ENCODE data around the gene RASGRP1. TPM values are rescaled to one million over a fixed set of nuclear protein-coding genes. Genes with fewer than 3 reads are reported as not detected.

RASGRP1 gene
- total RNA-seq, 2 experiments from 2014 or later, result 66.6 to 69.7 TPM

DNA sequence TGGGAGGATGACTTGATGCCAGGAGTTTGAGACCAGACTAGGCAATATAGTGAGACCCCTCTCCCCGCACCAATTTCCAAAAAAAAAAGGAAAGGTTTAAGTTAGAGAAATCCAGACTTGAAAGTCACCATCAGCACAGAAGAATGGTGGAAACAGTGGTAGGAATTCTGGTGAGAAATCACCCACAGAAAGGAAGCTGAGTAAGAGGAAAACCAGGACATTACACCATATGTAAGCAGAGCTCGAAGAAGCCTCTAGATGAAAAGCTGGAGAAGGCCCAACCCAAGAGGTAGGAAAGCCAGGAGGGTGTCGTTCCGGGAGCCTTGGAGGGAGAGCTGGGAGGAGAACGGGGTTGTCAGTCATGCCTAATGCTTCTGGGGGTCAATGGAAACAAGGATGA, 40.5 kb downstream of the RASGRP1 start:
- Mint-ChIP-seq H3K36me3 (ENCODE audit: low read depth) (peaks cover 88% of the 10 kb centered on the region), H3K27me3 (no peaks in the 10 kb centered on the region), H3K4me3 (no peak overlapping the region), H3K27ac (peak overlapping the region; percentile 80), H3K4me1 (ENCODE audit: low read depth) (peaks cover 77% of the 10 kb centered on the region), H3K9me3 (no peaks in the 10 kb centered on the region)
- H3K4me3 ChIP-seq (ENCODE audit: low read length), result no peak overlapping the region
- no peak overlapping the region for H3K27ac ChIP-seq (ENCODE audit: low read depth in 1 of 2, low read length in 2 of 2)
- intact Hi-C loops (cut with DNase I, micrococcal nuclease), result no loop called here
- POLR2A ChIA-PET, result interaction anchor here (0.7 kb wide), 1 partner anchor 38 kb away, joined by 3 read pairs; no protein-coding TSS in a partner anchor
- H3K36me3 ChIP-seq (ENCODE audit: insufficient read depth, low read length), result peaks cover 79% of the 10 kb centered on the region
- TF ChIP-seq, protein P1, sequence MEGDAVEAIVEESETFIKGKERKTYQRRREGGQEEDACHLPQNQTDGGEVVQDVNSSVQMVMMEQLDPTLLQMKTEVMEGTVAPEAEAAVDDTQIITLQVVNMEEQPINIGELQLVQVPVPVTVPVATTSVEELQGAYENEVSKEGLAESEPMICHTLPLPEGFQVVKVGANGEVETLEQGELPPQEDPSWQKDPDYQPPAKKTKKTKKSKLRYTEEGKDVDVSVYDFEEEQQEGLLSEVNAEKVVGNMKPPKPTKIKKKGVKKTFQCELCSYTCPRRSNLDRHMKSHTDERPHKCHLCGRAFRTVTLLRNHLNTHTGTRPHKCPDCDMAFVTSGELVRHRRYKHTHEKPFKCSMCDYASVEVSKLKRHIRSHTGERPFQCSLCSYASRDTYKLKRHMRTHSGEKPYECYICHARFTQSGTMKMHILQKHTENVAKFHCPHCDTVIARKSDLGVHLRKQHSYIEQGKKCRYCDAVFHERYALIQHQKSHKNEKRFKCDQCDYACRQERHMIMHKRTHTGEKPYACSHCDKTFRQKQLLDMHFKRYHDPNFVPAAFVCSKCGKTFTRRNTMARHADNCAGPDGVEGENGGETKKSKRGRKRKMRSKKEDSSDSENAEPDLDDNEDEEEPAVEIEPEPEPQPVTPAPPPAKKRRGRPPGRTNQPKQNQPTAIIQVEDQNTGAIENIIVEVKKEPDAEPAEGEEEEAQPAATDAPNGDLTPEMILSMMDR (IDR thresholded peaks at IDR 0.05), result no peak
- H3K27me3 ChIP-seq (ENCODE audit: control insufficient read depth in 1 of 2, insufficient read depth in 2 of 2, low read length in 2 of 2), result no peaks in the 10 kb centered on the region
- CTCF ChIA-PET, result no interaction called here
- ATAC-seq (ENCODE audit: poor library complexity) (no peak), DNase-seq (no peak)
- H3K9me3 ChIP-seq (ENCODE audit: control insufficient read depth in 1 of 2, insufficient read depth in 1 of 2, low read length in 2 of 2), result no peaks in the 10 kb centered on the region
- H3K4me1 ChIP-seq (ENCODE audit: insufficient read depth, low read length), result peaks cover 7% of the 10 kb centered on the region

DNA sequence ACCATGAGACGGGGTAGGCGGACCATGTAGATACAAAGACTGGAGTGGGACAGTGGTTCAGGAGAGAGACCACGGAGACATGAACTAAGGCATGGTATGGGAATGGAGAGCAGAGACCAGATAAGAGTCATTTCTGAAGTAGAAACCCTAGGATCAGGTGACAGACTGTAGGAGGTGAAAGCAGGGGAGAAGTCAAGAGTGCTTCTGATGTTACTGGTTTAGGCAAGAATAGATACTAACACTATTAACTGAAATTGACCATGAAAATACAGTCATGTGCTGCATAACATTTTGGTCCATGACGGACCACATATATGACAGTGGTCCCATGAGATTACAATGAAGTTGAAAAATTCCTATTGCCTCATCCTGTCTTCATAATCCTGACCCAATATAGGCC, 41.7 kb downstream of the RASGRP1 start:
- Histone ChIP-seq H3K9me3 (ENCODE audit: control insufficient read depth in 1 of 2, insufficient read depth in 1 of 2, low read length in 2 of 2) (no peaks in the 10 kb centered on the region), H3K4me3 (ENCODE audit: low read length) (no peak overlapping the region), H3K27ac (ENCODE audit: low read depth in 1 of 2, low read length in 2 of 2) (peak overlapping the region in 1 of 2 donors; percentile 36), H3K27me3 (ENCODE audit: control insufficient read depth in 1 of 2, insufficient read depth in 2 of 2, low read length in 2 of 2) (no peaks in the 10 kb centered on the region), H3K4me1 (ENCODE audit: insufficient read depth, low read length) (peaks cover 7% of the 10 kb centered on the region), H3K36me3 (ENCODE audit: insufficient read depth, low read length) (peaks cover 84% of the 10 kb centered on the region)
- ChIA-PET CTCF (interaction anchor here (0.9 to 3.8 kb wide), 4 partner anchors 41 to 177 kb away, joined by 3 to 15 read pairs (median 8); partner anchors contain the start of gene RASGRP1), POLR2A (interaction anchor here (0.6 to 1.8 kb wide), 5 partner anchors 15 to 164 kb away, joined by 3 to 4 read pairs (median 3); no protein-coding TSS in a partner anchor)
- H3K4me3 Mint-ChIP-seq, result no peak overlapping the region
- H3K36me3 Mint-ChIP-seq (ENCODE audit: low read depth), result peaks cover 85% of the 10 kb centered on the region
- peak overlapping the region; percentile 90 for H3K27ac Mint-ChIP-seq
- intact Hi-C loops (cut with DNase I, micrococcal nuclease), result no loop called here
- no peaks in the 10 kb centered on the region for H3K9me3 Mint-ChIP-seq
- ATAC-seq (ENCODE audit: poor library complexity) (no peak), DNase-seq (no peak)
- TF ChIP-seq, protein P1 (IDR thresholded peaks at IDR 0.05), result no peak
- peaks cover 65% of the 10 kb centered on the region for H3K4me1 Mint-ChIP-seq (ENCODE audit: low read depth)
- H3K27me3 Mint-ChIP-seq, result no peaks in the 10 kb centered on the region

DNA sequence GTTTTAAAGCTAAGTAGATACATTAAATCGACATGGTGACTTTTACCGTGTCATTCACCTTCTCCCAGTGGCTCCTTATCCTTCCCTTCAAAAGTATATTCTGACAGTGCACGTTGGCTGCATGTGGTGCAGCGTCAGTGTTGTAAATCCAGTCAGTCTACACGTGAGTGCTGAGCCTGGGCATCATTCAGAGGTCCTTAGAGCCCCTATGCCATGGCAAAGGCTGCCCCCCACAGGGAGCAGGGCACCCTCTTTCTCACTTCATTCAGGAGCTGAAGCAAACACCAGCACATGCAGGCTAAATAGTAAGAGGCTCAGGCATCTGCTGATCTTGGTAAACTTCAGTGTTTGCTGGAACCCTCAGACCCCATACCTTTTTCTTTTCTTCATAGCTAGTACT, 43.3 kb downstream of the RASGRP1 start:
- H3K27me3 ChIP-seq (ENCODE audit: control insufficient read depth in 1 of 2, insufficient read depth in 2 of 2, low read length in 2 of 2), result no peaks in the 10 kb centered on the region
- ATAC-seq (ENCODE audit: poor library complexity) (no peak), DNase-seq (no peak)
- H3K27ac Mint-ChIP-seq, result peak overlapping the region; percentile 69
- H3K4me3 ChIP-seq (ENCODE audit: low read length), result no peak overlapping the region
- peaks cover 85% of the 10 kb centered on the region for H3K36me3 Mint-ChIP-seq (ENCODE audit: low read depth)
- CTCF ChIA-PET, result interaction anchor here (0.8 to 3.8 kb wide), 6 partner anchors 10 to 178 kb away, joined by 3 to 15 read pairs (median 10); partner anchors contain the start of gene RASGRP1
- H3K27me3 Mint-ChIP-seq, result no peaks in the 10 kb centered on the region
- TF ChIP-seq, protein P1 (IDR thresholded peaks at IDR 0.05), result no peak
- no peaks in the 10 kb centered on the region for H3K9me3 Mint-ChIP-seq
- peaks cover 87% of the 10 kb centered on the region for H3K36me3 ChIP-seq (ENCODE audit: insufficient read depth, low read length)
- H3K4me1 ChIP-seq (ENCODE audit: insufficient read depth, low read length), result peaks cover 7% of the 10 kb centered on the region
- no peak overlapping the region for H3K27ac ChIP-seq (ENCODE audit: low read depth in 1 of 2, low read length in 2 of 2)
- H3K4me3 Mint-ChIP-seq, result no peak overlapping the region
- H3K4me1 Mint-ChIP-seq (ENCODE audit: low read depth), result peaks cover 49% of the 10 kb centered on the region
- no peaks in the 10 kb centered on the region for H3K9me3 ChIP-seq (ENCODE audit: control insufficient read depth in 1 of 2, insufficient read depth in 1 of 2, low read length in 2 of 2)
- POLR2A ChIA-PET, result interaction anchor here (0.5 to 2.1 kb wide), 3 partner anchors 9 to 166 kb away, joined by 3 to 7 read pairs (median 5); no protein-coding TSS in a partner anchor
- intact Hi-C loops (cut with DNase I, micrococcal nuclease), result no loop called here
